ENCODE results near the gene COL1A1. TPM values are rescaled to one million over a fixed set of nuclear protein-coding genes. Genes with fewer than 3 reads are reported as not detected.

Gene COL1A1
- polyA plus RNA-seq, 1 of the 3 experiments (the other 2 are of a cell fraction) = 1,461 TPM

DNA sequence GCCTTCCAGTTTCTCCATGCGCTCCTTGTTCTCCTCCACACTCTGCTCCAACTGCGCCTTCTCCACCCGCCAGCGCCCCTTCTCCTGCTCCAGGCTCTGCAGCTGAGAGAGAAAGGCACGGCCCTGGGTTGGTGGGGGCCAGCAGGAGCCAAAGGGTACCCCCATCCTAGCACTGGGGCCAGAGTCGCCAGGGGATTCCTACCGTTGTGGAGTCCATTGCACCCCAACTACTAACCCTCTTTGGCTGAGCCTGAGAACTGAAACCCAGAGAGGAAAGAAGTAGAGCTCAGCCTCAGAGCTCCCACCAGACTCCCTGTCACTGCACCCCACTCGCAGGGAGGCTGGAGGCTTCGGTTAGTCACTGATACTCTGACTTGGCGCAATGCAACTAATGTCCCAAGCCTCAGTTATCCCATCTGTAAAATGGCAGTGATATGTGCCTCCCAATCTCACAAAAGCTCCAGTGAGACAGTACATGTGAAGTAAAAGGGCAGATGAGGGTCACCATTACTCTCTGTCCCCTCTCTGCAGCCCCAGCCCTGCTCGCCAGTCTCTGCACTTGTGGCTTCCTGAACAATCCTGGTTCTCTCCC lies 65.2 kb downstream of the COL1A1 start:
- 93% methylated on average over 11 of the region's 11 CpGs for WGBS (ENCODE audit: low lambda C conversion rate)
- no peak overlapping the region for H2AFZ ChIP-seq (ENCODE audit: low read depth)
- H3K4me1 ChIP-seq (ENCODE audit: control insufficient read depth in 1 of 2, insufficient read depth in 2 of 2, low read depth in 1 of 2, low read length in 1 of 2) = peaks cover 19 to 20% of the 10 kb centered on the region in 2 experiments; a peak in 3 of 4 replicates
- DNase-seq = no peak
- H3K27ac ChIP-seq (ENCODE audit: low read depth in 2 of 2, low read length in 1 of 2) = no peak overlapping the region
- H4K20me1 ChIP-seq (ENCODE audit: insufficient read depth) = peaks cover 17% of the 10 kb centered on the region
- no peak overlapping the region for H3K4me2 ChIP-seq
- no peaks in the 10 kb centered on the region for H3K9me2 ChIP-seq
- TF ChIP-seq SIN3A (IDR thresholded peaks at IDR 0.05; ENCODE audit: borderline replicate concordance, low read depth, low read length) (no peak), RFX5 (IDR thresholded peaks at IDR 0.05; ENCODE audit: low read length) (no peak), TAF1 (IDR thresholded peaks at IDR 0.05; ENCODE audit: borderline replicate concordance, low read depth, low read length) (no peak), EP300 (IDR thresholded peaks at IDR 0.05; ENCODE audit: borderline replicate concordance in 1 of 2, low read depth in 1 of 2, low read length in 1 of 2) (no peak), GABPA (IDR thresholded peaks at IDR 0.05; ENCODE audit: low read depth) (no peak)
- TF ChIP-seq, protein P1, sequence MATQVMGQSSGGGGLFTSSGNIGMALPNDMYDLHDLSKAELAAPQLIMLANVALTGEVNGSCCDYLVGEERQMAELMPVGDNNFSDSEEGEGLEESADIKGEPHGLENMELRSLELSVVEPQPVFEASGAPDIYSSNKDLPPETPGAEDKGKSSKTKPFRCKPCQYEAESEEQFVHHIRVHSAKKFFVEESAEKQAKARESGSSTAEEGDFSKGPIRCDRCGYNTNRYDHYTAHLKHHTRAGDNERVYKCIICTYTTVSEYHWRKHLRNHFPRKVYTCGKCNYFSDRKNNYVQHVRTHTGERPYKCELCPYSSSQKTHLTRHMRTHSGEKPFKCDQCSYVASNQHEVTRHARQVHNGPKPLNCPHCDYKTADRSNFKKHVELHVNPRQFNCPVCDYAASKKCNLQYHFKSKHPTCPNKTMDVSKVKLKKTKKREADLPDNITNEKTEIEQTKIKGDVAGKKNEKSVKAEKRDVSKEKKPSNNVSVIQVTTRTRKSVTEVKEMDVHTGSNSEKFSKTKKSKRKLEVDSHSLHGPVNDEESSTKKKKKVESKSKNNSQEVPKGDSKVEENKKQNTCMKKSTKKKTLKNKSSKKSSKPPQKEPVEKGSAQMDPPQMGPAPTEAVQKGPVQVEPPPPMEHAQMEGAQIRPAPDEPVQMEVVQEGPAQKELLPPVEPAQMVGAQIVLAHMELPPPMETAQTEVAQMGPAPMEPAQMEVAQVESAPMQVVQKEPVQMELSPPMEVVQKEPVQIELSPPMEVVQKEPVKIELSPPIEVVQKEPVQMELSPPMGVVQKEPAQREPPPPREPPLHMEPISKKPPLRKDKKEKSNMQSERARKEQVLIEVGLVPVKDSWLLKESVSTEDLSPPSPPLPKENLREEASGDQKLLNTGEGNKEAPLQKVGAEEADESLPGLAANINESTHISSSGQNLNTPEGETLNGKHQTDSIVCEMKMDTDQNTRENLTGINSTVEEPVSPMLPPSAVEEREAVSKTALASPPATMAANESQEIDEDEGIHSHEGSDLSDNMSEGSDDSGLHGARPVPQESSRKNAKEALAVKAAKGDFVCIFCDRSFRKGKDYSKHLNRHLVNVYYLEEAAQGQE (IDR thresholded peaks at IDR 0.05; ENCODE audit: low read depth, low read length) = no peak
- TF ChIP-seq, protein P2, sequence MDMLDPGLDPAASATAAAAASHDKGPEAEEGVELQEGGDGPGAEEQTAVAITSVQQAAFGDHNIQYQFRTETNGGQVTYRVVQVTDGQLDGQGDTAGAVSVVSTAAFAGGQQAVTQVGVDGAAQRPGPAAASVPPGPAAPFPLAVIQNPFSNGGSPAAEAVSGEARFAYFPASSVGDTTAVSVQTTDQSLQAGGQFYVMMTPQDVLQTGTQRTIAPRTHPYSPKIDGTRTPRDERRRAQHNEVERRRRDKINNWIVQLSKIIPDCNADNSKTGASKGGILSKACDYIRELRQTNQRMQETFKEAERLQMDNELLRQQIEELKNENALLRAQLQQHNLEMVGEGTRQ (IDR thresholded peaks at IDR 0.05; ENCODE audit: borderline replicate concordance, low read depth, low read length) = no peak
- peaks cover 33% of the 10 kb centered on the region for H3F3A ChIP-seq (replicated peaks; ENCODE audit: insufficient read depth)
- H3K27me3 ChIP-seq (ENCODE audit: insufficient read depth) = no peaks in the 10 kb centered on the region
- CTCF ChIA-PET = interaction anchor here (1.1 to 9.3 kb wide), 8 partner anchors 15 to 62 kb away, joined by 4 to 169 read pairs (median 6); partner anchors contain the start of genes PDK2 and PPP1R9B
- POLR2A ChIA-PET = interaction anchor here (1.4 to 1.6 kb wide), 2 partner anchors 12 to 16 kb away, joined by 3 to 6 read pairs; no protein-coding TSS in a partner anchor
- H3K4me3 ChIP-seq (ENCODE audit: low read depth in 2 of 2, low read length in 1 of 2) = no peak overlapping the region
- peaks cover 36 to 59% of the 10 kb centered on the region in 2 experiments for H3K36me3 ChIP-seq (replicated peaks in 1 of 2; ENCODE audit: control insufficient read depth in 1 of 2, insufficient read depth in 2 of 2, low read length in 1 of 2)
- H3K79me2 ChIP-seq (ENCODE audit: insufficient read depth) = peaks cover 4% of the 10 kb centered on the region; the same call in 1 of the 2 replicates
- no peaks in the 10 kb centered on the region for H3K9me3 ChIP-seq
- no peak overlapping the region for H3K9ac ChIP-seq

DNA sequence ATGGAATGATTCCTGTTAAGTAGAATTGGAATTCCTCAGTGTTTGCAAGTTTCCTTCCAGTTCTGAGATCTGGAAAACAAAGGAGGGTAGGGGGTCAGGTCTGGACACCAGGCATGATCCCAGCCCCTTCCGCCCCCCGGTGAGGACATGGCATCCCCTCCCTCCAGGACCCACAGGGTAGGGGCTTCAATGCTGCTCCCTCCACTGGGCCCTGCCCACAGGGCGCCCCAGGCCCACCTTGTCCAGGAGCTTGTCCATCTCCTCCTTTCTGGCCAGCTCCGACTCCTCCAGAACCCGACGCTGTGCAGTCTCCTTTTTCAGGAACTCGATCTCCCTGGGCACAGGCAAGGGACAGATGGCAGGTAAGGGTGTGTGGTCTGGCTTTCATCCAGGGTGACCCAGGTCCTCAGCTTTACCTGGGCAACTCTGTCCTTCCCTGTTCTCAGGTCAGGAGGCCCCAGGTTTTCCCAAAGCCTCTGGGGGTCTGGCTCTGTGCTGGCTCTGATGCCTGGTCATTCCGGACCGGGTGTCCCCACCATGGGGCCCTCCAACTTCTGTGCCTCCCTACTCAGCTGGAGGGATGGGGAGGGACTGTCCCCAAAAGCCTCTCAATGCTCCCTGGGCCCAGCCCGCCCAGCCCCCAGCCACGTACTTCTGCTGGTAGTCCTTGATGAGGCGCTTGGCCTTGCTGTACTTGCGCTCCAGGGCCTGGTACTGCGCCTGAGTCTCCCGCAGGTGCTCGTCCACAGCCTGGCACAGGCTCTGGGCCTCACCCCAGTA lies 65.9 kb downstream of the COL1A1 start:
- Histone ChIP-seq H3K27ac (ENCODE audit: low read depth in 2 of 2, low read length in 1 of 2) (no peak overlapping the region), H3K4me3 (ENCODE audit: low read depth in 2 of 2, low read length in 1 of 2) (no peak overlapping the region), H3K9ac (no peak overlapping the region), H3K36me3 (replicated peaks in 1 of 2; ENCODE audit: control insufficient read depth in 1 of 2, insufficient read depth in 2 of 2, low read length in 1 of 2) (peaks cover 30 to 53% of the 10 kb centered on the region in 2 experiments), H3K9me2 (no peaks in the 10 kb centered on the region), H3F3A (replicated peaks; ENCODE audit: insufficient read depth) (peaks cover 32% of the 10 kb centered on the region), H3K4me1 (ENCODE audit: control insufficient read depth in 1 of 2, insufficient read depth in 2 of 2, low read depth in 1 of 2, low read length in 1 of 2) (peaks cover 20 to 23% of the 10 kb centered on the region in 2 experiments; a peak in 3 of 4 replicates), H2AFZ (ENCODE audit: low read depth) (no peak overlapping the region), H3K9me3 (no peaks in the 10 kb centered on the region), H4K20me1 (ENCODE audit: insufficient read depth) (peaks cover 10% of the 10 kb centered on the region), H3K27me3 (ENCODE audit: insufficient read depth) (no peaks in the 10 kb centered on the region), H3K4me2 (no peak overlapping the region), H3K79me2 (ENCODE audit: insufficient read depth) (peaks cover 4% of the 10 kb centered on the region; the same call in 1 of the 2 replicates)
- POLR2A ChIA-PET = interaction anchor here (0.7 to 1.4 kb wide), 2 partner anchors 12 to 25 kb away, joined by 3 to 6 read pairs; no protein-coding TSS in a partner anchor
- DNase-seq = no peak
- CTCF ChIA-PET = interaction anchor here (1.1 to 9.3 kb wide), 7 partner anchors 15 to 44 kb away, joined by 4 to 169 read pairs (median 6); partner anchors contain the start of genes PDK2 and PPP1R9B
- 93% methylated on average over 14 of the region's 16 CpGs for WGBS (ENCODE audit: low lambda C conversion rate)
- TF ChIP-seq TEAD4 (IDR thresholded peaks at IDR 0.05; ENCODE audit: borderline replicate concordance, insufficient read depth) (no peak), ELF1 (IDR thresholded peaks at IDR 0.05) (no peak), GATA2 (CRISPR knock-in tag; IDR thresholded peaks at IDR 0.05) (no peak), FOSL2 (IDR thresholded peaks at IDR 0.05; ENCODE audit: borderline replicate concordance, low read depth) (no peak), RCOR1 (IDR thresholded peaks at IDR 0.05; ENCODE audit: low read length) (no peak), POLR2AphosphoS5 (IDR thresholded peaks at IDR 0.05; ENCODE audit: low read depth, low read length) (no peak), NRF1 (IDR thresholded peaks at IDR 0.05; ENCODE audit: low read depth, low read length) (no peak), EZH2phosphoT487 (IDR thresholded peaks at IDR 0.05; ENCODE audit: borderline replicate concordance, low read depth) (no peak)
- TF ChIP-seq, protein P3, sequence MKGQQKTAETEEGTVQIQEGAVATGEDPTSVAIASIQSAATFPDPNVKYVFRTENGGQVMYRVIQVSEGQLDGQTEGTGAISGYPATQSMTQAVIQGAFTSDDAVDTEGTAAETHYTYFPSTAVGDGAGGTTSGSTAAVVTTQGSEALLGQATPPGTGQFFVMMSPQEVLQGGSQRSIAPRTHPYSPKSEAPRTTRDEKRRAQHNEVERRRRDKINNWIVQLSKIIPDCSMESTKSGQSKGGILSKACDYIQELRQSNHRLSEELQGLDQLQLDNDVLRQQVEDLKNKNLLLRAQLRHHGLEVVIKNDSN (IDR thresholded peaks at IDR 0.05; ENCODE audit: borderline replicate concordance, low read depth) = no peak
- TF ChIP-seq, protein P4, sequence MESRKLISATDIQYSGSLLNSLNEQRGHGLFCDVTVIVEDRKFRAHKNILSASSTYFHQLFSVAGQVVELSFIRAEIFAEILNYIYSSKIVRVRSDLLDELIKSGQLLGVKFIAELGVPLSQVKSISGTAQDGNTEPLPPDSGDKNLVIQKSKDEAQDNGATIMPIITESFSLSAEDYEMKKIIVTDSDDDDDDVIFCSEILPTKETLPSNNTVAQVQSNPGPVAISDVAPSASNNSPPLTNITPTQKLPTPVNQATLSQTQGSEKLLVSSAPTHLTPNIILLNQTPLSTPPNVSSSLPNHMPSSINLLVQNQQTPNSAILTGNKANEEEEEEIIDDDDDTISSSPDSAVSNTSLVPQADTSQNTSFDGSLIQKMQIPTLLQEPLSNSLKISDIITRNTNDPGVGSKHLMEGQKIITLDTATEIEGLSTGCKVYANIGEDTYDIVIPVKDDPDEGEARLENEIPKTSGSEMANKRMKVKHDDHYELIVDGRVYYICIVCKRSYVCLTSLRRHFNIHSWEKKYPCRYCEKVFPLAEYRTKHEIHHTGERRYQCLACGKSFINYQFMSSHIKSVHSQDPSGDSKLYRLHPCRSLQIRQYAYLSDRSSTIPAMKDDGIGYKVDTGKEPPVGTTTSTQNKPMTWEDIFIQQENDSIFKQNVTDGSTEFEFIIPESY (IDR thresholded peaks at IDR 0.05; ENCODE audit: borderline replicate concordance, low read depth) = no peak
